ENCODE results near the gene PLXDC2. TPM values are rescaled to one million over a fixed set of nuclear protein-coding genes. Genes with fewer than 3 reads are reported as not detected.

The PLXDC2 gene
- total and polyA plus RNA-seq, 2 experiments from 2014 or later: 13.5 to 19.4 TPM

- TF ChIP-seq ZNF462 (CRISPR knock-in tag; IDR thresholded peaks at IDR 0.05) (no peak), STAT1 (IDR thresholded peaks at IDR 0.05; ENCODE audit: unreplicated experiment) (no peak), NANOG (IDR thresholded peaks at IDR 0.05; ENCODE audit: borderline replicate concordance) (no peak), CREB1 (CRISPR knock-in tag; IDR thresholded peaks at IDR 0.05; ENCODE audit: low read depth) (no peak), CTCF (conservative IDR thresholded peaks at IDR 0.05; ENCODE audit: low read depth in 2 of 2) (no peak), ZNF331 (CRISPR knock-in tag; IDR thresholded peaks at IDR 0.05; ENCODE audit: low read depth) (no peak)
These were observed 283.9 kb downstream of the PLXDC2 start (continued) for GRCh38 chr10:20100171-20100570.

GRCh38 chr10:20105236-20105635, 289.0 kb downstream of the PLXDC2 start:
- H3K27me3 ChIP-seq (ENCODE audit: insufficient read depth): no peaks in the 10 kb centered on the region
- TF ChIP-seq NANOG (IDR thresholded peaks at IDR 0.05; ENCODE audit: borderline replicate concordance) (no peak), ZNF331 (CRISPR knock-in tag; IDR thresholded peaks at IDR 0.05; ENCODE audit: low read depth) (no peak), CTCF (conservative IDR thresholded peaks at IDR 0.05; ENCODE audit: low read depth in 2 of 2) (no peak), ZNF114 (CRISPR knock-in tag; IDR thresholded peaks at IDR 0.05) (no peak), POLR2AphosphoS5 (IDR thresholded peaks at IDR 0.05; ENCODE audit: low read depth) (no peak), EZH2phosphoT487 (IDR thresholded peaks at IDR 0.05; ENCODE audit: unreplicated experiment) (no peak), STAT1 (IDR thresholded peaks at IDR 0.05; ENCODE audit: unreplicated experiment) (no peak)

More at GRCh38 chr10:20105236-20105635, 289.0 kb downstream of the PLXDC2 start:
- H3K4me3 ChIP-seq: no peak overlapping the region
- no peak overlapping the region for H3K4me3 Mint-ChIP-seq
- H3K36me3 Mint-ChIP-seq (ENCODE audit: low read depth): no peaks in the 10 kb centered on the region
- no peak overlapping the region for H2AFZ ChIP-seq
- no peak overlapping the region for H3K27ac Mint-ChIP-seq
- H4K20me1 ChIP-seq (replicated peaks; ENCODE audit: insufficient read depth): no peaks in the 10 kb centered on the region
- H3K27ac ChIP-seq (ENCODE audit: low read depth): no peak overlapping the region
- no peaks in the 10 kb centered on the region for H3K36me3 ChIP-seq (ENCODE audit: insufficient read depth)
- no peaks in the 10 kb centered on the region for H3K4me1 ChIP-seq (ENCODE audit: insufficient read depth)
- peaks cover 17% of the 10 kb centered on the region; the same call in 2 of the 3 replicates for H3K4me1 Mint-ChIP-seq
- no peak for DNase-seq (ENCODE audit: low spot score)
- H3K9me2 ChIP-seq (ENCODE audit: insufficient read depth): no peaks in the 10 kb centered on the region
- no peak for ATAC-seq
- peaks cover 4% of the 10 kb centered on the region for H3K27me3 Mint-ChIP-seq (ENCODE audit: insufficient read depth, low read depth, poor library complexity)
- H3K4me2 ChIP-seq: no peak overlapping the region
- no peaks in the 10 kb centered on the region for H3F3A ChIP-seq (replicated peaks; ENCODE audit: low read depth)
- peaks cover 3% of the 10 kb centered on the region for H3K79me2 ChIP-seq (replicated peaks; ENCODE audit: insufficient read depth)
- no peaks in the 10 kb centered on the region for H3K9me3 Mint-ChIP-seq
